ENCODE measurements around the gene POC1B.

DNA sequence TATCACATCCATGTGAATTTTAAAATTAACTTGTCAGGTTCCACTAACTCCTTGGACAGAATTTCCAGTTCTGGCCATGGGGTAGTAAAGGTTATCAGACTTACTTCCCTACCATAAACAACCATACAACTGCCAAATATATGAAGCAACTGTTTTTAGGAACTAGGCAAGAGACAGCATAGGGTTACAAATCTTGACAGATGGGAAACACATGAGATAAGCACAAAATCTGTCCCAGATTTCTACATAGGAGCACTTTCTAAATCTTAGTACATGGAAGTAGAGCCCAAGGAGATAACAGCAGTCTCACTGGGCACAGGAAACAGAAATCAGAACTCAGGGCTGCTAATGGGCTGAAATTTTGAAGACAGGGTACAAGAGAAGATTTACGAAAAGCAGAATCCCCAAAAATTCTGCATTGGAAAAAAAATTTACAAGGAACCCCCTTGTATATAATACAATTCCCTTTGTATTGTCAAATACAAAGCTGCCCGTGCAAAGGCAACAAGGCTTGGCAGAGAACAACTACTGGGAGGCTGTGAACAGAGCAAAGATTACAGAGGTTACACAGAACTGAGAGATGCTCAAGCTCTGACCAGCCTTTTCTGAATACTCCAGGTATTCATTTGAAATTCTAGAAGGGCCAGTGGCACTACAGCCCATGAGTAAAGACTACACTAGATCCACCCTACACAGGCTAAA, 44.5 kb downstream of the POC1B start:
- TF ChIP-seq, protein P1, sequence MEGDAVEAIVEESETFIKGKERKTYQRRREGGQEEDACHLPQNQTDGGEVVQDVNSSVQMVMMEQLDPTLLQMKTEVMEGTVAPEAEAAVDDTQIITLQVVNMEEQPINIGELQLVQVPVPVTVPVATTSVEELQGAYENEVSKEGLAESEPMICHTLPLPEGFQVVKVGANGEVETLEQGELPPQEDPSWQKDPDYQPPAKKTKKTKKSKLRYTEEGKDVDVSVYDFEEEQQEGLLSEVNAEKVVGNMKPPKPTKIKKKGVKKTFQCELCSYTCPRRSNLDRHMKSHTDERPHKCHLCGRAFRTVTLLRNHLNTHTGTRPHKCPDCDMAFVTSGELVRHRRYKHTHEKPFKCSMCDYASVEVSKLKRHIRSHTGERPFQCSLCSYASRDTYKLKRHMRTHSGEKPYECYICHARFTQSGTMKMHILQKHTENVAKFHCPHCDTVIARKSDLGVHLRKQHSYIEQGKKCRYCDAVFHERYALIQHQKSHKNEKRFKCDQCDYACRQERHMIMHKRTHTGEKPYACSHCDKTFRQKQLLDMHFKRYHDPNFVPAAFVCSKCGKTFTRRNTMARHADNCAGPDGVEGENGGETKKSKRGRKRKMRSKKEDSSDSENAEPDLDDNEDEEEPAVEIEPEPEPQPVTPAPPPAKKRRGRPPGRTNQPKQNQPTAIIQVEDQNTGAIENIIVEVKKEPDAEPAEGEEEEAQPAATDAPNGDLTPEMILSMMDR (IDR thresholded peaks at IDR 0.05; ENCODE audit: low read depth, low read length), result no peak
- no peak for TF ChIP-seq POLR2A (IDR thresholded peaks at IDR 0.05; ENCODE audit: extremely low read depth, insufficient read length)

All from NB4 (cell line).